ENCODE data around the gene GK. TPM values are rescaled to one million over a fixed set of nuclear protein-coding genes. Genes with fewer than 3 reads are reported as not detected.
"Not testable (repeated sequence)": the region's sequence is repeated elsewhere in the genome, so short reads cannot be mapped to it uniquely, and the experiment has no call there.

Gene GK
- total RNA-seq, 1 donor from 2014 or later, result 2.4 TPM

DNA sequence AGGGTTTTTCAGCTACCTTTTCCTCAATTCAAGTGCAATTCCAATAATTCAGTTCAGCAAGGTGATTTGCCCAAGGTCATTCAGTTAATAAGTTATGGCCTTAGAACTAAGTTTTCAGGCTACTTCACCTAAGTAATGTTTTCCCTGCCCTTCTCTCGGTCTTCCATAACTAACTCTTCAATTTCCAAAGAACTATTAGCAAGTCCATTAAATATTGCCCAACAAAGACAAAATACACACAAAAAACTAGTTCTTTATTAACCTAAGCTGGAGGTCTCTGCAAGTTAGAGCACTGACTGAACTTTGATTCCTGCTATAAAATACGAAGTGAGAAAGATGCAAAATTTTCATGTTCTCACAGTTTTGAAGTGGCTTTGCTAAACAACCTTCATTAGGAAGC, 26.8 kb upstream of the GK start:
- Mint-ChIP-seq H3K9me3 (ENCODE audit: unreplicated experiment) (no peaks in the 10 kb centered on the region), H3K27ac (ENCODE audit: unreplicated experiment) (no peak overlapping the region), H3K27me3 (ENCODE audit: unreplicated experiment) (no peaks in the 10 kb centered on the region), H3K4me1 (ENCODE audit: unreplicated experiment) (no peaks in the 10 kb centered on the region), H3K4me3 (ENCODE audit: unreplicated experiment) (no peak overlapping the region), H3K36me3 (ENCODE audit: low read depth, unreplicated experiment) (no peaks in the 10 kb centered on the region)
- DNase-seq (ENCODE audit: low spot score), result no peak
- TF ChIP-seq, protein P1, sequence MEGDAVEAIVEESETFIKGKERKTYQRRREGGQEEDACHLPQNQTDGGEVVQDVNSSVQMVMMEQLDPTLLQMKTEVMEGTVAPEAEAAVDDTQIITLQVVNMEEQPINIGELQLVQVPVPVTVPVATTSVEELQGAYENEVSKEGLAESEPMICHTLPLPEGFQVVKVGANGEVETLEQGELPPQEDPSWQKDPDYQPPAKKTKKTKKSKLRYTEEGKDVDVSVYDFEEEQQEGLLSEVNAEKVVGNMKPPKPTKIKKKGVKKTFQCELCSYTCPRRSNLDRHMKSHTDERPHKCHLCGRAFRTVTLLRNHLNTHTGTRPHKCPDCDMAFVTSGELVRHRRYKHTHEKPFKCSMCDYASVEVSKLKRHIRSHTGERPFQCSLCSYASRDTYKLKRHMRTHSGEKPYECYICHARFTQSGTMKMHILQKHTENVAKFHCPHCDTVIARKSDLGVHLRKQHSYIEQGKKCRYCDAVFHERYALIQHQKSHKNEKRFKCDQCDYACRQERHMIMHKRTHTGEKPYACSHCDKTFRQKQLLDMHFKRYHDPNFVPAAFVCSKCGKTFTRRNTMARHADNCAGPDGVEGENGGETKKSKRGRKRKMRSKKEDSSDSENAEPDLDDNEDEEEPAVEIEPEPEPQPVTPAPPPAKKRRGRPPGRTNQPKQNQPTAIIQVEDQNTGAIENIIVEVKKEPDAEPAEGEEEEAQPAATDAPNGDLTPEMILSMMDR (IDR thresholded peaks at IDR 0.05; ENCODE audit: unreplicated experiment), result no peak

DNA sequence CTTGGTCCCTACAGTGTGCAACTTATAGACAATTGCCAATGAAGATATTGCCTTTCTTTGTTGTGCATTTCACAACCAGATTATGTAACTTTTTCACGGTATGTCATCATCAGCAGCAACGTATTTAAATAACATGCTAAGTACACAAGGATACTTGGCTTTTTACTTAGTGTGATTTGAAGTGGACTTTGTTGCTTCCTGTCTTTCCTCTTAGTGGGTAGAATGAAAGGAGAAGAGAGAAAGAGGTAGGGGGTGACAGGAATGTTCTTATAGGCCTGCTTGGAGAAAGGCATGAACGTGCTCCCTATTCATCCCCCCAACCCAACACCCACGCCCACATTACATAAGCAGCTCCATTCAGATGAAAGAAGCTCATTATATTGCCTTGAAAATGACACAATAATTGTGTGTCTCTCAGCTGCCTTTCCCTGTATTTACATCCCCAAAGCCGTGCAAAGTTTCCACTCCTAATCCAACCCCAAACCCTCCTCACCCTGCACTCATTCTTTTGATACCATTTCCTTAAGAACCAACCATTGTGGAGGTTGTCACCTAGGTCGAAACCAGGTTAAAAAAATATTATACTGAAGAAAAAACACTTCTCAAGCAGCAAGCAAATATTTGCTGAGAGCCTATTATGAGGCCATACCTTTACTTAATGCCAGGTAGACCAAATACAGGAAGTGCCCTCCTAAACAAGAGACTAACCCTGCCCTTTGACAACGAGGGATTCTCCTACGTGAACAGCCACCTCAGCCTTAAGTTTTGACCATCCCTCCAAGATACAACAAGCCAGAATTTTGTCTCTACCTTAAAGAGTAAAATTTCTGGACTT, 25.2 kb upstream of the GK start:
- H3K9me3 Mint-ChIP-seq (ENCODE audit: unreplicated experiment), result no peaks in the 10 kb centered on the region
- no peaks in the 10 kb centered on the region for H3K4me1 Mint-ChIP-seq (ENCODE audit: unreplicated experiment)
- no peak for DNase-seq (ENCODE audit: low spot score)
- no peak overlapping the region for H3K27ac Mint-ChIP-seq (ENCODE audit: unreplicated experiment)
- TF ChIP-seq, protein P1 (IDR thresholded peaks at IDR 0.05; ENCODE audit: unreplicated experiment), result no peak
- H3K27me3 Mint-ChIP-seq (ENCODE audit: unreplicated experiment), result no peaks in the 10 kb centered on the region
- no peak overlapping the region for H3K4me3 Mint-ChIP-seq (ENCODE audit: unreplicated experiment)
- no peaks in the 10 kb centered on the region for H3K36me3 Mint-ChIP-seq (ENCODE audit: low read depth, unreplicated experiment)

DNA sequence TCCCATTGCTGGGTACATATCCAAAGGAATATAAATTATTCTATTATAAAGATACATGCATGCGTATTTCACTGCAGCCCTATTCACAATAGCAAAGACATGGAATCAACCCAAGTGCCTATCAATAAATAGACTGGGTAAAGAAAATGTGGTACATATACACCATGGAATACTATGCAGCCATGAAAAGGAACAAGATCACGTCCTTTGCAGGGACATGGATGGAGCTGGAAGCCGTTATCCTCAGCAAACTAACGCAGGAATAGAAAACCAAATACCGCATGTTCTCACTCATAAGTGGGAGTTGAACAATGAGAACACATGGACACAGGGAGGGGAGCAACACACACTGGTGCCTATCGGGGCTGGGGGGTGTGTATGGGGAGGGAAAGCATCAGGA, 19.2 kb upstream of the GK start:
- not testable (repeated sequence) for DNase-seq (ENCODE audit: low spot score); H3K9me3 Mint-ChIP-seq (ENCODE audit: unreplicated experiment); H3K4me1 Mint-ChIP-seq (ENCODE audit: unreplicated experiment); H3K27me3 Mint-ChIP-seq (ENCODE audit: unreplicated experiment); H3K27ac Mint-ChIP-seq (ENCODE audit: unreplicated experiment); H3K4me3 Mint-ChIP-seq (ENCODE audit: unreplicated experiment); H3K36me3 Mint-ChIP-seq (ENCODE audit: low read depth, unreplicated experiment)

DNA sequence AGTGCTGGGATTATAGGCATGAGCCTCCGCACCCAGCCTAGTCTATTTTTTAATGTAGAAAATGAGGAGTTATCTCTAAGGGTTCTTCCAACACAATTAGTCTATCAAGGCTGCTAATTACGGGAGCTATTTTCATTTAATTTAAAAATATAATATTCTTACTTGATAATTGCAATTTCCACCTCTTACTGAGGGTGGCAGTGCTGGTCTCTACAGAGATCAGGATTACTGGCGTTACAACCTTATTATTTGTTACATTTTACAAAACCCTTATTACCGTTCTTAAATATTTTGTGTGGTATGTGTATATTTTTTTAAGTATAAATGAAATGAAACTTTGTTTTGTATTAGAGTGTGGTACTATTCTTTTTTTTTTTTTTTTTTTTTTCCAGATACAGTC, 17.6 kb upstream of the GK start:
- Mint-ChIP-seq H3K9me3 (ENCODE audit: unreplicated experiment) (no peaks in the 10 kb centered on the region), H3K4me1 (ENCODE audit: unreplicated experiment) (no peaks in the 10 kb centered on the region), H3K36me3 (ENCODE audit: low read depth, unreplicated experiment) (no peaks in the 10 kb centered on the region), H3K27ac (ENCODE audit: unreplicated experiment) (no peak overlapping the region), H3K4me3 (ENCODE audit: unreplicated experiment) (no peak overlapping the region), H3K27me3 (ENCODE audit: unreplicated experiment) (no peaks in the 10 kb centered on the region)
- DNase-seq (ENCODE audit: low spot score), result no peak
- TF ChIP-seq, protein P1 (IDR thresholded peaks at IDR 0.05; ENCODE audit: unreplicated experiment), result peak; percentile 17

DNA sequence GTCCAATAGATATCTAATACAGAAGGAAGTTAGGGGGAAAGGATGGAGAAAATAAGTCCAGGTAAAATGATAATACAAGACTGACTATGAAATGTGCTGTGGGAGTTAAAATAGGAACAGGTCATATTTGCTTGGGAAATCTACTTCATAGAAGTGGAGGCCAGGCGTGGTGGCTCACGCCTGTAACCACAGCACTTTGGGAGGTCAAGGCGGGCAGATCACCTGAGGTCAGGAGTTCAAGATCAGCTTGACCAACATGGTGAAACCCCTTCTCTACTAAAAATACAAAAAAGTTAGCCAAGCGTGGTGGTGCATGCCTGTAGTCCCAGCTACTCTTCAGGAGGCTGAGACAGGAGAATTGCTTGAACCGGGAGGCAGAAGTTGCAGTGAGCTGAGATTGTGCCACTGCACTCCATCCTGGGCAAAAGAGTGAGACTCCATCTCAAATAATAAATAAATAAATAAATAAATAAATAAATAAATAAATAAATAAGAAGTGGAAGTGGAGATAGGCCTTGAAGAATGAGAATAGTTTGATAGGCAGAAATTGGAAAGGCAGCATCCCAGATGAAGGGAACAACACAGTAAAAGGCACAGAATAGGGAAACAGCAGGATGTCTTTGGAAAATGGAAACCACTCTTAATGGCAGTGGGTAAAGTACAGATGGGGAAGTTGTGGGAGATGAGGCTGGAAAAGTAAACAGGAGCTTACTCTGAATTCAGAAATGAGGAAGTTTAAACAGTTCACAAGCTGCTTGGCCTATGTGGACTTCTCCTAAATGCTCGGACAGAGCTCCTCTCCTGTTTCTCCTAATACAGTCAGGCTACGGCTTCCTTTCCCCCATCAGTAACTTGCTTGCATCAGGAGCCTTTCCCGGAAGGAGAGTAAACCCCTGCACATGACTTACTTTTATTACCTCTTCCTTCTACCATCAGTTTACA, 15.1 kb upstream of the GK start:
- Mint-ChIP-seq H3K9me3 (ENCODE audit: unreplicated experiment) (no peaks in the 10 kb centered on the region), H3K4me1 (ENCODE audit: unreplicated experiment) (no peaks in the 10 kb centered on the region)
- TF ChIP-seq, protein P1 (IDR thresholded peaks at IDR 0.05; ENCODE audit: unreplicated experiment), result no peak

DNA sequence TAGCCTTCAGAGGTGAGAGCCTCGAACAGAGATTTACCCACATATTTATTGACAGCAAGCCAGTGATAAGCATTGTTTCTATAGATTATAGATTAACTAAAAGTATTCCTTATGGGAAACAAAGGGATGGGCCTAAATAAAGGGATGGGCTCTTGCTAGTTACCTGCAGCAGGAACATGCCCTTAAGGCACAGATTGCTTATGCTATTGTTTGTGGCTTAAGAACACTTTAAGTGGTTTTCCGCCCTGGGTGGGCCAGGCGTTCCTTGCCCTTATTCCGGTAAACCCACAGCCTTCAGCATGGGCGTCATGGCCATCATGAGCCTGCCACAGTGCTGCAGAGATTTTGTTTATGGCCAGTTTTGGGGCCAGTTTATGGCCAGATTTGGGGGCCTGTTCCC, 13.5 kb upstream of the GK start:
- DNase-seq (ENCODE audit: low spot score); H3K4me3 Mint-ChIP-seq (ENCODE audit: unreplicated experiment); H3K36me3 Mint-ChIP-seq (ENCODE audit: low read depth, unreplicated experiment); H3K27ac Mint-ChIP-seq (ENCODE audit: unreplicated experiment); H3K4me1 Mint-ChIP-seq (ENCODE audit: unreplicated experiment); H3K9me3 Mint-ChIP-seq (ENCODE audit: unreplicated experiment); H3K27me3 Mint-ChIP-seq (ENCODE audit: unreplicated experiment): not testable (repeated sequence)

More for the DNA sequence above, 15.1 kb upstream of the GK start:
- DNase-seq (ENCODE audit: low spot score), result no peak
- no peak overlapping the region for H3K4me3 Mint-ChIP-seq (ENCODE audit: unreplicated experiment)
- no peaks in the 10 kb centered on the region for H3K27me3 Mint-ChIP-seq (ENCODE audit: unreplicated experiment)
- H3K36me3 Mint-ChIP-seq (ENCODE audit: low read depth, unreplicated experiment), result no peaks in the 10 kb centered on the region
- no peak overlapping the region for H3K27ac Mint-ChIP-seq (ENCODE audit: unreplicated experiment)

Measured in endothelial cell (in vitro differentiated cells).